ENCODE data around the gene SERPINA1.

SERPINA1 gene

GRCh38 chr14:94398536-94398935 is 10.1 kb upstream of the SERPINA1 start:
- DNase-seq = no peak
- Histone ChIP-seq H3K27me3 (replicated peaks; ENCODE audit: control insufficient read depth, insufficient read depth, low read length, poor library complexity, severe bottlenecking) (no peaks in the 10 kb centered on the region), H3K36me3 (ENCODE audit: control insufficient read depth, insufficient read depth, low read length) (no peaks in the 10 kb centered on the region), H3K4me1 (ENCODE audit: control insufficient read depth, insufficient read depth, low read length, poor library complexity, severe bottlenecking) (no peaks in the 10 kb centered on the region), H3K9me3 (ENCODE audit: control insufficient read depth, low read length) (no peaks in the 10 kb centered on the region), H3K27ac (ENCODE audit: insufficient read depth, low read length, poor library complexity, severe bottlenecking) (no peak overlapping the region), H3K4me3 (ENCODE audit: insufficient read depth, low read depth, low read length, poor library complexity, severe bottlenecking) (no peak overlapping the region)

GRCh38 chr14:94398182-94398479 is 9.7 kb upstream of the SERPINA1 start:
- H3K9me3 ChIP-seq (ENCODE audit: control insufficient read depth, low read length) = no peaks in the 10 kb centered on the region
- no peaks in the 10 kb centered on the region for H3K4me1 ChIP-seq (ENCODE audit: control insufficient read depth, insufficient read depth, low read length, poor library complexity, severe bottlenecking)
- no peaks in the 10 kb centered on the region for H3K36me3 ChIP-seq (ENCODE audit: control insufficient read depth, insufficient read depth, low read length)
- H3K27ac ChIP-seq (ENCODE audit: insufficient read depth, low read length, poor library complexity, severe bottlenecking) = no peak overlapping the region
- no peaks in the 10 kb centered on the region for H3K27me3 ChIP-seq (replicated peaks; ENCODE audit: control insufficient read depth, insufficient read depth, low read length, poor library complexity, severe bottlenecking)
- no peak overlapping the region for H3K4me3 ChIP-seq (ENCODE audit: insufficient read depth, low read depth, low read length, poor library complexity, severe bottlenecking)
- no peak for DNase-seq

- Histone ChIP-seq H3K9me3 (ENCODE audit: control insufficient read depth, low read length) (no peaks in the 10 kb centered on the region), H3K36me3 (ENCODE audit: control insufficient read depth, insufficient read depth, low read length) (no peaks in the 10 kb centered on the region), H3K4me1 (ENCODE audit: control insufficient read depth, insufficient read depth, low read length, poor library complexity, severe bottlenecking) (no peaks in the 10 kb centered on the region), H3K27me3 (replicated peaks; ENCODE audit: control insufficient read depth, insufficient read depth, low read length, poor library complexity, severe bottlenecking) (no peaks in the 10 kb centered on the region), H3K4me3 (ENCODE audit: insufficient read depth, low read depth, low read length, poor library complexity, severe bottlenecking) (no peak overlapping the region), H3K27ac (ENCODE audit: insufficient read depth, low read length, poor library complexity, severe bottlenecking) (no peak overlapping the region)
- DNase-seq = no peak
Observed at GRCh38 chr14:94397289-94398181, 9.1 kb upstream of the SERPINA1 start.

- Histone ChIP-seq H3K27ac (ENCODE audit: insufficient read depth, low read length, poor library complexity, severe bottlenecking) (no peak overlapping the region), H3K9me3 (ENCODE audit: control insufficient read depth, low read length) (no peaks in the 10 kb centered on the region), H3K4me1 (ENCODE audit: control insufficient read depth, insufficient read depth, low read length, poor library complexity, severe bottlenecking) (no peaks in the 10 kb centered on the region), H3K36me3 (ENCODE audit: control insufficient read depth, insufficient read depth, low read length) (no peaks in the 10 kb centered on the region), H3K27me3 (replicated peaks; ENCODE audit: control insufficient read depth, insufficient read depth, low read length, poor library complexity, severe bottlenecking) (no peaks in the 10 kb centered on the region), H3K4me3 (ENCODE audit: insufficient read depth, low read depth, low read length, poor library complexity, severe bottlenecking) (no peak overlapping the region)
- no peak for DNase-seq
Observed at GRCh38 chr14:94396628-94397225, 8.3 kb upstream of the SERPINA1 start.

- Histone ChIP-seq H3K4me1 (ENCODE audit: control insufficient read depth, insufficient read depth, low read length, poor library complexity, severe bottlenecking) (no peaks in the 10 kb centered on the region), H3K9me3 (ENCODE audit: control insufficient read depth, low read length) (no peaks in the 10 kb centered on the region), H3K4me3 (ENCODE audit: insufficient read depth, low read depth, low read length, poor library complexity, severe bottlenecking) (no peak overlapping the region)
Observed at GRCh38 chr14:94395888-94396574, 7.6 kb upstream of the SERPINA1 start.

GRCh38 chr14:94395282-94395887 is 7.0 kb upstream of the SERPINA1 start:
- Histone ChIP-seq H3K27me3 (replicated peaks; ENCODE audit: control insufficient read depth, insufficient read depth, low read length, poor library complexity, severe bottlenecking) (no peaks in the 10 kb centered on the region), H3K36me3 (ENCODE audit: control insufficient read depth, insufficient read depth, low read length) (no peaks in the 10 kb centered on the region), H3K4me3 (ENCODE audit: insufficient read depth, low read depth, low read length, poor library complexity, severe bottlenecking) (no peak overlapping the region), H3K4me1 (ENCODE audit: control insufficient read depth, insufficient read depth, low read length, poor library complexity, severe bottlenecking) (no peaks in the 10 kb centered on the region), H3K27ac (ENCODE audit: insufficient read depth, low read length, poor library complexity, severe bottlenecking) (no peak overlapping the region), H3K9me3 (ENCODE audit: control insufficient read depth, low read length) (no peaks in the 10 kb centered on the region)
- no peak for DNase-seq

More at GRCh38 chr14:94395888-94396574, 7.6 kb upstream of the SERPINA1 start:
- Histone ChIP-seq H3K27ac (ENCODE audit: insufficient read depth, low read length, poor library complexity, severe bottlenecking) (no peak overlapping the region), H3K27me3 (replicated peaks; ENCODE audit: control insufficient read depth, insufficient read depth, low read length, poor library complexity, severe bottlenecking) (no peaks in the 10 kb centered on the region), H3K36me3 (ENCODE audit: control insufficient read depth, insufficient read depth, low read length) (no peaks in the 10 kb centered on the region)
- DNase-seq = no peak

- DNase-seq = no peak
- Histone ChIP-seq H3K4me1 (ENCODE audit: control insufficient read depth, insufficient read depth, low read length, poor library complexity, severe bottlenecking) (no peaks in the 10 kb centered on the region), H3K27ac (ENCODE audit: insufficient read depth, low read length, poor library complexity, severe bottlenecking) (no peak overlapping the region), H3K27me3 (replicated peaks; ENCODE audit: control insufficient read depth, insufficient read depth, low read length, poor library complexity, severe bottlenecking) (no peaks in the 10 kb centered on the region), H3K36me3 (ENCODE audit: control insufficient read depth, insufficient read depth, low read length) (no peaks in the 10 kb centered on the region), H3K9me3 (ENCODE audit: control insufficient read depth, low read length) (no peaks in the 10 kb centered on the region), H3K4me3 (ENCODE audit: insufficient read depth, low read depth, low read length, poor library complexity, severe bottlenecking) (no peak overlapping the region)
Observed at GRCh38 chr14:94394581-94395207, 6.3 kb upstream of the SERPINA1 start.

GRCh38 chr14:94394025-94394493 is 5.7 kb upstream of the SERPINA1 start:
- H3K9me3 ChIP-seq (ENCODE audit: control insufficient read depth, low read length) = no peaks in the 10 kb centered on the region
- H3K27me3 ChIP-seq (replicated peaks; ENCODE audit: control insufficient read depth, insufficient read depth, low read length, poor library complexity, severe bottlenecking) = no peaks in the 10 kb centered on the region

GRCh38 chr14:94393474-94393873 is 5.1 kb upstream of the SERPINA1 start:
- no peaks in the 10 kb centered on the region for H3K27me3 ChIP-seq (replicated peaks; ENCODE audit: control insufficient read depth, insufficient read depth, low read length, poor library complexity, severe bottlenecking)
- no peaks in the 10 kb centered on the region for H3K4me1 ChIP-seq (ENCODE audit: control insufficient read depth, insufficient read depth, low read length, poor library complexity, severe bottlenecking)
- H3K4me3 ChIP-seq (ENCODE audit: insufficient read depth, low read depth, low read length, poor library complexity, severe bottlenecking) = no peak overlapping the region
- H3K9me3 ChIP-seq (ENCODE audit: control insufficient read depth, low read length) = no peaks in the 10 kb centered on the region
- H3K36me3 ChIP-seq (ENCODE audit: control insufficient read depth, insufficient read depth, low read length) = no peaks in the 10 kb centered on the region
- no peak for DNase-seq
- no peak overlapping the region for H3K27ac ChIP-seq (ENCODE audit: insufficient read depth, low read length, poor library complexity, severe bottlenecking)

More at GRCh38 chr14:94394025-94394493, 5.7 kb upstream of the SERPINA1 start:
- Histone ChIP-seq H3K27ac (ENCODE audit: insufficient read depth, low read length, poor library complexity, severe bottlenecking) (no peak overlapping the region), H3K4me3 (ENCODE audit: insufficient read depth, low read depth, low read length, poor library complexity, severe bottlenecking) (no peak overlapping the region), H3K36me3 (ENCODE audit: control insufficient read depth, insufficient read depth, low read length) (no peaks in the 10 kb centered on the region), H3K4me1 (ENCODE audit: control insufficient read depth, insufficient read depth, low read length, poor library complexity, severe bottlenecking) (no peaks in the 10 kb centered on the region)
- no peak for DNase-seq
